Measurements from ENCODE around the gene CHD5.

Gene CHD5

DNA sequence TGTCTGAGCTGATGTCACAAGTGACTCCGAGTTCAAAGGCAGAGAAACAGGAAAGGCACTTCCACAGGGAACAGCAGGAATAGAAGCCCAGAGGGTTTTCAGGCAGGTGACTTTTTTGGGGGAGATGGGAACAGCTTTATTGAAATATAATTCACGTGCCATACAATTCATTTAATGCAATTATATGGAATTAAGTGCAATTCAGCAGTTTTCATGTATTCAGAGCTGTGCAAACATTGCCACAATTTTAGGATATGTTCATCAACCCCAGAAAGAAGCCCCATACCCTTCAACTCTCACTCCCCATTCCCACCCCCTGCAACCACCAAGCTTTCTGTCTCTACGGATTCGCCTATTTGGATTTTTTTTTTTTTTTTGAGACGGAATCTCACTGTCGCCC lies 117.5 kb downstream of the CHD5 start:
- no peak for TF ChIP-seq POLR2AphosphoS5 (IDR thresholded peaks at IDR 0.05; ENCODE audit: low read depth, low read length)
- no peak for TF ChIP-seq SPI1 (IDR thresholded peaks at IDR 0.05; ENCODE audit: low read depth, low read length)
- TF ChIP-seq POLR2A (IDR thresholded peaks at IDR 0.05; ENCODE audit: low read depth, low read length) = no peak
- no peak for TF ChIP-seq PAX5 (IDR thresholded peaks at IDR 0.05; ENCODE audit: insufficient read depth, low read length, severe bottlenecking)
- no peak for TF ChIP-seq TAF1 (IDR thresholded peaks at IDR 0.05; ENCODE audit: low read depth, low read length)
- no peak for TF ChIP-seq POU2F2 (IDR thresholded peaks at IDR 0.05; ENCODE audit: low read depth, low read length)
- DNase-seq (ENCODE audit: insufficient read length, low spot score) (no peak), FAIRE-seq (no peak)

- TF ChIP-seq PAX5 (IDR thresholded peaks at IDR 0.05; ENCODE audit: insufficient read depth, low read length, severe bottlenecking) = no peak
- FAIRE-seq (no peak), DNase-seq (ENCODE audit: insufficient read length, low spot score) (no peak)
Measured at GRCh38 chr1:6059866-6060265, 120.3 kb downstream of the CHD5 start.

DNA sequence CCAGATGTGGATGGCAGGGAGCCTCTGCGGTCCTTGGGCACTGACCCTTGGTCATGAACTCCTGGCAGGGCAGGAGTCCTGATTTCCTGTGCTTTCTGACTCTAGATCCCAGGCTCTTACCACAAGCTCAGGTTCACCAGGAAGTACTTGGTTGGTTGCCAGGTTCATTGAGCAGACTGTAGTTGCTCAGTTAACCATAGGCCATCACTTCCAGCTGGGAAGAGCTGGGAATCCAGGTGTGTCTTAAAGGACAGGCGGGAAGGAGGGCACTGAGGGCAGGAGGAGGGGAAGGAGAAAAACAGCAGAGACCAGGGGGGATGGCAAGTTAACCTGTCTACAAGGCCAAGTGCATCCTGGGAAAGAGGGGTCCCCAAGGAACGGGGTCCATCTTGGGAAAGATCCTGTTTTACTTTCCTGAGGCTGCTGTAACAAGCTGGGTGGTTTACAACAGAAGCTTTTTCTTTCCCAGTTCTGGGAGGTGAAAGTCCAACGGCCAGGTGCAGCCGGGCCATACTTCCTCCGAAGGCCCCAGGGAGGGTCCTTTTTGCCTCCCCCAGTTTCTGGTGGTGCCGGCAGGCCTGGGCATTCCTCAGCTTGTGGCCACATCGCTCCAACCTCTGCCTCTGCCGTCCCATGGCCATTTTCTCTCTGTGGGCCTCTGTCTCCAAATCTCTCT lies 122.8 kb downstream of the CHD5 start:
- no peak for DNase-seq (ENCODE audit: insufficient read length, low spot score)
- TF ChIP-seq POLR2A (IDR thresholded peaks at IDR 0.05; ENCODE audit: low read depth, low read length) = no peak
- TF ChIP-seq POLR2AphosphoS5 (IDR thresholded peaks at IDR 0.05; ENCODE audit: low read depth, low read length) = no peak
- TF ChIP-seq PAX5 (IDR thresholded peaks at IDR 0.05; ENCODE audit: insufficient read depth, low read length, severe bottlenecking) = no peak
- no peak for TF ChIP-seq POU2F2 (IDR thresholded peaks at IDR 0.05; ENCODE audit: low read depth, low read length)
- no peak for TF ChIP-seq SPI1 (IDR thresholded peaks at IDR 0.05; ENCODE audit: low read depth, low read length)
- no peak for TF ChIP-seq TAF1 (IDR thresholded peaks at IDR 0.05; ENCODE audit: low read depth, low read length)
- FAIRE-seq = no peak

GRCh38 chr1:6056572-6056948 lies 123.6 kb downstream of the CHD5 start:
- TF ChIP-seq PAX5 (IDR thresholded peaks at IDR 0.05; ENCODE audit: insufficient read depth, low read length, severe bottlenecking) (no peak), POLR2A (IDR thresholded peaks at IDR 0.05; ENCODE audit: low read depth, low read length) (no peak)
- FAIRE-seq (no peak), DNase-seq (ENCODE audit: insufficient read length, low spot score) (no peak)

DNA sequence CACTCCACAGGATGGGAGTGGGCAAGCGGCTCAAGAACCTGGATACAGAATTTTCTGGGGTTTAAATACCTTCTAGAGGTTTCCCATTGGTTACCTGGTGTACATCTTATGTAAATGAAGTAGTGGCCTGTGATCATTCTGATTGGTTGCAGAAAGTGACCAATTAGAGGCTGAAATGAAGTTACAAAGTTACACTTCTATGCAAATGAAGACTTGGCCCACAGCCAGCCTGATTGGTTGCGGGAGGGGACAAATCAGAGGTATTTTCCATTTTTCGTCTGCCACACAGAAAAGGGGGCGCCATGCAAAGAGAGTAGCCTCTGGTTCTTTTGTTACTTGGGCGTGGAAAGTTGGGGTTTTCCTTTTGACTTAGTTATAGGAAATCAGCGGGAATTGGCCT lies 125.5 kb downstream of the CHD5 start:
- no peak for DNase-seq (ENCODE audit: insufficient read length, low spot score)
- no peak for FAIRE-seq
- no peak for TF ChIP-seq POLR2AphosphoS5 (IDR thresholded peaks at IDR 0.05; ENCODE audit: low read depth, low read length)
- TF ChIP-seq POLR2A (IDR thresholded peaks at IDR 0.05; ENCODE audit: low read depth, low read length) = no peak

DNA sequence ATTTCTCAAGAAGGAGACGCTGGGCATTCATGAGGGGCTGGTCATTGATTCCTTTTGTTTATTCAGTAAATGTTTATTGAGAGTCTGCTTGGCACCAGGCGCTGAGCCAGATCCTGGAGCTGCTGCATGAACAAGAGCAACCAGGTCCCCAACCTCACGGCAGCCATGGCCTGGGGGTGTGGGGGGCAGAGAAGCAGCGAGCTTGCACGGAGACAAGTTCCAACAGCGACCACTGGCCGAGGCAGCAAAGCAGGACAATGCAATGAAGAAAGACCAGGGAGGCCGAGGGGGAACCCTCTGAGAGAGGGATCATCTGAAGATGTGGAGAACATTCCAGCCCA lies 126.9 kb downstream of the CHD5 start:
- FAIRE-seq (no peak), DNase-seq (ENCODE audit: insufficient read length, low spot score) (no peak)
- no peak for TF ChIP-seq POU2F2 (IDR thresholded peaks at IDR 0.05; ENCODE audit: low read depth, low read length)
- no peak for TF ChIP-seq POLR2AphosphoS5 (IDR thresholded peaks at IDR 0.05; ENCODE audit: low read depth, low read length)
- TF ChIP-seq POLR2A (IDR thresholded peaks at IDR 0.05; ENCODE audit: low read depth, low read length) = no peak
- TF ChIP-seq SPI1 (IDR thresholded peaks at IDR 0.05; ENCODE audit: low read depth, low read length) = no peak
- no peak for TF ChIP-seq TAF1 (IDR thresholded peaks at IDR 0.05; ENCODE audit: low read depth, low read length)
- TF ChIP-seq PAX5 (IDR thresholded peaks at IDR 0.05; ENCODE audit: insufficient read depth, low read length, severe bottlenecking) = no peak

DNA sequence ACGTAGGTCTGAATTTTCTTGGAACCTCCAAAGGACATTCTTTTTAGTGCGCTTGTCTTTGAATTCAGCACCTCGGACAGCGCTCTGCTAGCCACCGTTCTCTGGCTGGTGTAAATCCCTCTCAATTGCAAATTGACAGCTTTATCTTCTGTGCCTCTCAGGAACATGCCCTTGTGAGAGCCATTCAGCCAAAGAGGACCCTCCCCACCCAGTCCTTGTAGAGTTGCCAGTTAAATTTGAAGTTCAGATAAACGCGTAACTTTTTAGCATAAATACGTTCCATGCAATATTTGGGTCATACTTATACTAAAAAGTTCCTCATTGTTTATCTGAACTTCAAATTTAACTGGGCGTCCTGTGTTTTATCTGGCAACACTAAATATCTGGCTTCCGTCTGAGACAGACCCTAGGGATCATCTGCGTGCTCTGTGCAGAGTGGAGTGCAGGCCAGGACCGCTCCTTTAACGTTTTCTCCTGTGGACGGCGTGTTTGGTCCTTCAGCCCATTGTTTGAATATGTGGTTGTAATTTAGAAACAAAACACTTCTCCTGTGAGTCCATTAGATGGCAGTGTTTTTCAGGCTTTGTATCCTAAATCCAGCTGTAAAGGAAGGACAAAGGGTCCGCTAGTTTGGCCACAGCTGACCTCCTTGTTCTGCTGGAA lies 127.4 kb downstream of the CHD5 start:
- TF ChIP-seq POLR2A (IDR thresholded peaks at IDR 0.05; ENCODE audit: low read depth, low read length) (no peak), PAX5 (IDR thresholded peaks at IDR 0.05; ENCODE audit: insufficient read depth, low read length, severe bottlenecking) (no peak), POLR2AphosphoS5 (IDR thresholded peaks at IDR 0.05; ENCODE audit: low read depth, low read length) (no peak), TAF1 (IDR thresholded peaks at IDR 0.05; ENCODE audit: low read depth, low read length) (no peak), SPI1 (IDR thresholded peaks at IDR 0.05; ENCODE audit: low read depth, low read length) (no peak)
- peak; percentile 55 for FAIRE-seq
- no peak for DNase-seq (ENCODE audit: insufficient read length, low spot score)

All from GM12891 (cell line).